Erythroblast (primary cell): ENCODE measurements around the gene BASP1.

ENCODE experiments used
- DNase-seq, 2 experiments: peaks; one replicate each; lab custom pipeline; 2025; lab: John Stamatoyannopoulos, UW
- GATA1 ChIP-seq: IDR thresholded peaks from 2 replicates; pipeline ENCODE4 v1.6.1; 2011; ENCODE audit warnings: low read depth, mild to moderate bottlenecking, control low read depth, low read length, moderate library complexity
- POLR2A ChIP-seq: IDR thresholded peaks from 2 replicates; pipeline ENCODE4 v1.6.1; 2011; ENCODE audit warnings: mild to moderate bottlenecking, low read length

BASP1 gene

DNA sequence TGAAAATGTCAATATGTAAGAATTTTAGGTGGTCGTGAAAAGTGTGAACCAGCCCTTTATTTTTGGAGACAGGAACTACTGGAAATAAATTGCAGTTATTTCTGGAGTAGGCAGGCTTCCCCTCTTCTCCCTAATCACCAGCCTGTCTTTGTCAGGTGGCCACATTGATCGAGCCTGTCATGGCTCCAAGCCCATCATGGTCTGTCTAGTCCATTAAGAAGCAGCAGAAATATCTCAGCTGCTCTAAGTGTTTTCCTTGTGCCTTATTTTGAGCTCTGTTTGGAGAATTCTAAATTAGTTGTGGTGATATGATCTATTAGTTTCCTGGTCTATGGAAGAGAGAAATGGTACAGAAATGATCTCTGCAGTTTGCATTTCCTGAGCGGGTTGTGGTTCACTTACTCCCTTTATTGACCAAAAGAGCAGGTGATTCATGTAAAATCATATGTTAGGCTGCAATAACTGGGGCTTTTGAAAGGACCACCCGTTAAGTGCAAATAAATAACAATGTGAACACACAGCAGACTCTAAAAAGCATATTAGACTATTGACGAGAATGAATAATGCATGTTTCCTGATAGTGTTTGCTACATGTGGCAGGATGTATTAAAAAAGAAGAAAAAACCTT is 42.3 kb downstream of the BASP1 start:
- no peak for DNase-seq
- TF ChIP-seq POLR2A, result no peak
- TF ChIP-seq GATA1, result no peak

DNA sequence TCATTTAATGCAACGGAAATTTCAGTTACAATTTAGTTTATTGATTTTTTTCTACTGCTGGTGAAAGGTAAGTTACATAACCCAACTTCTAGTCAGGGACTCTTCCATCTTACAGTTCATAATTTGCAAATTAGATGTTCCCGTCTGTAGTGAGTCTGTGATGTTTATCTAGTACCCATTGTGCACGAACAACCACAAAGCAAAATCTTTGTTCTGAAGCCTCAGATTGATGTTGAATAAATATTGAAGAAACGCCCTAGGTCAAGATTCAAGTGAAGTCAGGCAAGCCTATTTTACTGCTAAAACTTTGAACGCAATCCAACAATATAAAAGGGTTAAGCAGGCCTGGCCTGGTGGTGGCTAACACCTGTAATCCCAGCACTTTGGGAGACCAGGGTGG is 43.1 kb downstream of the BASP1 start:
- DNase-seq, result no peak
- TF ChIP-seq GATA1 (no peak), POLR2A (no peak)

DNA sequence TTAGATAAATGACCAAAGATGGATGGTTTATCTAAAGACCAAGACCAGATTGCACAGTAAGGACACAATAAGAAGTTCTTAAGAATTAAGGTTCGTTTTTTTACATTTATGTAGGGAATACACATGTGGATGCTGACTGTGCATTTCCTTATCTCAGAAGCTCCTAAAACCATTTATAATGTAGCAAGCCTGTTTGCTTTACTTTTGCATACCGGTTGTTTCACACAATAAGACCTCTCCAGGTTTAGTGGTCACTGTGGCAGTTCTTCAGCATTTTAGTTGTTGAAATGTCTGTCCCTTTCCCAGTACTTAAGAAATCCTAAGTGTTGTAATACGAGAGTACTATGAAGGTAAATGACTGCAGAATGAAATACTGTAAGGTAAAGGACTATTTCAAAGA is 43.6 kb downstream of the BASP1 start:
- TF ChIP-seq GATA1, result no peak
- no peak for TF ChIP-seq POLR2A
- DNase-seq, result no peak

DNA sequence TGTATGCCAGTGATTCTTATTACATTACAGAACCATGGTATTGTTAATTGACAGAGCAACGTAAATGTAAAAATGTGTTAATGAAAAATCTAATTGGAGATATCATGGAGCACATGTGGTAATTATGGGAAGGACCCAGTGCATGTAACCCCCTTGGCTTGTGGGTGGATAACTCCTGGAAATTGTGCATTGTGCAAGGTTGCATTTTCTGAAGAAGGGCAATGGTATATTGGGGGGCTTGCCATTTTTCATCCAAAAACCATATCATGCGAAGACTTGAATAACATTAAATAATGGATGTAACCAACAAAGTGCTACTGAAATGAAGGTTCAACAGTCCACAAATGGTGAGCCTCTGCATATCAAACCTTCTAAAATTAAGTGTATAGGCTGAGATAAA is 47.6 kb downstream of the BASP1 start:
- no peak for DNase-seq
- TF ChIP-seq GATA1, result no peak
- no peak for TF ChIP-seq POLR2A

DNA sequence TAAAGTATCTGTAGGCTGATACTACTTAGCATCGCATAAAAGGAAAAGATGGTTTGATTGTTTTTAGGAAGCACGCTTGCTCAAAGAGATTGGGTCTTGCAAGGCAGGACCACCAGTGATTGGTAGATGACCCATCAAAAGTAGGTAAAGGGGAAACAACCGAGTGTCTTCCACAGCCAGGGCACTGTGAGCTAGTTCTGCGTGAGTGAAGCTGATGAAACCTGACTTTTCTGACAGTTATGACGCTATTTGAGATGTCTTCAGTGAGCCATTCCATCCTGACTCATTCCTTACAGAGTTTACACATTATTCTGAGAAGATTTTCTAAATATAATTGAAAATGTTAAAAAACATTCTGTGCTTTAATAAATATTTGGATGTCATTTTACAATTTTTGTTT is 49.7 kb downstream of the BASP1 start:
- TF ChIP-seq GATA1 (no peak), POLR2A (no peak)
- no peak for DNase-seq

DNA sequence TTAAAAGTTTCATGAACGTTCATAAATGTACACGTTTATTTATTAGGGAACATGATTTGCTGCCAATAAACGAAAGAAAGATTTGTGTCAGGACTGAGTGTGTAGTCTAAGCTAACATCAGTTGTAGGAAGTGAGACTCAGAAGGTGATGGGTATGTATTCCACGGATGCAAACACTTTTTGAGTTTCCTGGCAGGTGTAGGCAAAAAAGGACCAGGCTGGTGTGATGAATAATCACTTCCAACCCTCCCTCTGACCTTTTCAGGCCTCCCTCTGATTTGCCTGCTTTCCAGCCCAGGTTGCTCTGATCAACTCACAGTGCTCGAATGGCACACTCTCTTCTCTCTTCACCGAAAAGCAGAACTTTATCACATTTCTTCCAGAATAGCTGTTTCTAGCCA is 51.8 kb downstream of the BASP1 start:
- TF ChIP-seq POLR2A (no peak), GATA1 (no peak)
- no peak for DNase-seq

DNA sequence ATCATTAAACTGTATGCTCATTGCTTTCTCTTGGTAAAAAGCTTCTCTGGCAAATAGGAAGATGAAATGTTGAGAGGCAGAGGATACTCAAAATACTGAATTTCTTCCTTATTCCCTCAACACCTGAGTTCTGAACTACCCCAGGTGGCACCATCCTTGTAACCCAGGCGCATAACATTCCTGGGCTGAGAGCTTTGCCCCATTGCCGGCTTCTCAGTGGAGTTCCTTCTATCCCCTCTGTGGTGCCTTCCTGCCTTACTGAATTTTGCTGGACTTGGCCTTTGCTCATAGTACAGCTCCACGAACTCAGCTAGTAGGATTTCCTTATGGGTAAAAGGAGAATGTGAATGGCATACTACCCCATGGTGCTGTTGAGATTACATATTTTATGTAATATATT is 54.7 kb downstream of the BASP1 start:
- TF ChIP-seq GATA1 (no peak), POLR2A (no peak)
- DNase-seq, result no peak

DNA sequence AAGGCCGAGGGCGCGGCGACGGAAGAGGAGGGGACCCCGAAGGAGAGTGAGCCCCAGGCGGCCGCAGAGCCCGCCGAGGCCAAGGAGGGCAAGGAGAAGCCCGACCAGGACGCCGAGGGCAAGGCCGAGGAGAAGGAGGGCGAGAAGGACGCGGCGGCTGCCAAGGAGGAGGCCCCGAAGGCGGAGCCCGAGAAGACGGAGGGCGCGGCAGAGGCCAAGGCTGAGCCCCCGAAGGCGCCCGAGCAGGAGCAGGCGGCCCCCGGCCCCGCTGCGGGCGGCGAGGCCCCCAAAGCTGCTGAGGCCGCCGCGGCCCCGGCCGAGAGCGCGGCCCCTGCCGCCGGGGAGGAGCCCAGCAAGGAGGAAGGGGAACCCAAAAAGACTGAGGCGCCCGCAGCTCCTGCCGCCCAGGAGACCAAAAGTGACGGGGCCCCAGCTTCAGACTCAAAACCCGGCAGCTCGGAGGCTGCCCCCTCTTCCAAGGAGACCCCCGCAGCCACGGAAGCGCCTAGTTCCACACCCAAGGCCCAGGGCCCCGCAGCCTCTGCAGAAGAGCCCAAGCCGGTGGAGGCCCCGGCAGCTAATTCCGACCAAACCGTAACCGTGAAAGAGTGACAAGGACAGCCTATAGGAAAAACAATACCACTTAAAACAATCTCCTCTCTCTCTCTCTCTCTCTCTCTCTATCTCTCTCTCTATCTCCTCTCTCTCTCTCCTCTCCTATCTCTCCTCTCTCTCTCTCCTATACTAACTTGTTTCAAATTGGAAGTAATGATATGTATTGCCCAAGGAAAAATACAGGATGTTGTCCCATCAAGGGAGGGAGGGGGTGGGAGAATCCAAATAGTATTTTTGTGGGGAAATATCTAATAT is 58.1 kb downstream of the BASP1 start:
- TF ChIP-seq POLR2A (no peak), GATA1 (no peak)
- no peak for DNase-seq

DNA sequence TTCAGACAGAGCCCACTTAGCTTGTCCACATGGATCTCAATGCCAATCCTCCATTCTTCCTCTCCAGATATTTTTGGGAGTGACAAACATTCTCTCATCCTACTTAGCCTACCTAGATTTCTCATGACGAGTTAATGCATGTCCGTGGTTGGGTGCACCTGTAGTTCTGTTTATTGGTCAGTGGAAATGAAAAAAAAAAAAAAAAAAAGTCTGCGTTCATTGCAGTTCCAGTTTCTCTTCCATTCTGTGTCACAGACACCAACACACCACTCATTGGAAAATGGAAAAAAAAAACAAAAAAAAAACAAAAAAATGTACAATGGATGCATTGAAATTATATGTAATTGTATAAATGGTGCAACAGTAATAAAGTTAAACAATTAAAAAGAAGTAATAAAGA is 59.0 kb downstream of the BASP1 start:
- DNase-seq, result no peak
- TF ChIP-seq GATA1 (no peak), POLR2A (no peak)

DNA sequence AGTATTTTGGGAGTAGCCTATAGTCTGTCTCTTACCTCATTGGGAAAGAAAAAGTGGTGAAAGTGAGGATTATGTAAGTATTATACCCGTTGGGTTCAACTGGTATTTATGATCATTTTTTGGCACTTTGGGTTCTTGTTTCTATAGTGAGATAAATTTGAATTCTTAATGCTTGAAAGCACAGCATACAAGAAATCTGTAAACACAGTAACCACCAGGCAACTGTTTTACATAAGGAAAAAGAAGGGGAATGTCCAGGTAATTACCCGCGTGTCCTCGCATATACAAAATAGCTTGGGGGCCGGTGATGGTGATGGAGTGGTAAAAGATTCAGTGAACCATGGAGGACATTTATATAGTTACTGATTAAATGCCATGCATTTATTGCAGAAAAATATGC is 60.5 kb downstream of the BASP1 start:
- no peak for DNase-seq
- TF ChIP-seq GATA1 (no peak), POLR2A (no peak)

DNA sequence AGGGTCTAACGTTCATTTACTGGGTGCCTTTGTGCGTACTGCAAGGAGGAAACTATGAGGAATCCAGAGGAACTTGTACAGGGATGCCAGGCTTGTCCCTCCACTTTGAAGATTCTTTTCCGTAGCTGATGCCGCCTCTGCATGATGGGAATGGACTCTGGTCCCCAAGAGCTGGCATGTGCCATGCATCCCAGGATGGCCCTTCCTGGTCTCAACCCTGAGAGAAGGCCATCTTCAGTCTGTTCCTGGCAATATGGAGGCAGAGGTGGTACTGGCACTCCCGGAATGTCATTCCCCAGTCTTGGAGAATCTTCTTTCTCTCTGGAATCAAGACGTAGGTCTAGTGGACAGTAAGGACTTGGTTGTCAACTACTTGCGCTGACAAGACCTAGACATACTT is 61.5 kb downstream of the BASP1 start:
- DNase-seq, result no peak
- TF ChIP-seq POLR2A (no peak), GATA1 (no peak)

DNA sequence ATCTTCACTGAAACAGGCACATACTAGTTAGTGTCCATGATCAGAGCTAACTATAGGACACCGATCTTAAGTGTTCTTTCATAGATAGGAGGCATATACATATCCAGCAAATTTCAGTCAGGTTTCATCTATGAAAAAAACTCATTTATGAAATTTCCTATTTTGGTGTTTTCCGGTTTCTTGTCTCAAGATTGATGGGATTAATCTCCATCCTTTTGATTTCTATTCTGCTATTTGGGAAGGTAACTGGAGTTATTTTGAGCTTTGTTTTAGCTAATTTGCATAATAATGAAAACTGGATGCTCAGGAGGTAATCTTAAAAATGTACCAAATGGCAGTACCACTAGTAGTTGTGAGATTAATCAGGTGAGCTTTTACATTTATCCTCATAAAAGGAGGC is 62.1 kb downstream of the BASP1 start:
- DNase-seq, result no peak
- TF ChIP-seq POLR2A (no peak), GATA1 (no peak)

DNA sequence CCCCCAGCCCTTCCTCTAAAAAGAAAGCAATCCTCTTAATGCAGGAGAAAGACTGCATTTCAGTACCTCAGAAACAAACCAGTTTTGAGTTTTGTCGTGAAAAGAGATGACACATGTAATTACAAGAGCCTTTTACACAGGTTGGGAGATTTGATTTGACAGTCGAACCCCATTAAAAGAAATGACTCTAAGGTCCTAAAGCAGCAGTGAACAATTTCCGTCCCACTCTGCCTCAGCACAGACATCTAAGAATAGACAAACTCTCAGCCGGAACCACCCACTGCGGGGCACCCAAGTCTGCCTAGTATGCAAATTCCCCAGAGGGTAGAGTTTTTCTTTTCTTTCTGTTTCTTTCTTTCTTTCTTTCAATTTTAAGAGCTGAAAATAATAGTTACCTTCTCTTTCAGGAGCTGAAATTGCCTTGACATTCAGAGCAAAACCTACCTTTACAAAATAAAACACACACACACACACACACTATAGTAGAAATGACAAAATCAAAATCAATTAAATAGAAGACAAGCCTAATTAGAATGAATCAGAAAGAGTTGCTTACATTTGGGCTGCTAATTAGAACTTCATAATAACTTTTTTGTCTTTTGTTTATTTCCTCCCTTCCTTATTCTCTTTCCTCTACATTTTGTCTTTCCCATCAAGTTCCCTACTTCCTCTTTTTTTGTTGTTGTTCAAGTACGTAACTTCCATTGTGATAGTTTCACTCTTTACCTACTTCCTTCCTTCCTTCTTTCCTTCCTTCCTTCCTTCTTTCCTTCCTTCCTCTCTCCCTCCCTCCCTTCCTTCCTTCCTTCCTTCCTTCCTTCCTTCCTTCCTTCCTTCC is 65.1 kb downstream of the BASP1 start:
- DNase-seq, result no peak
- TF ChIP-seq POLR2A (no peak), GATA1 (no peak)

DNA sequence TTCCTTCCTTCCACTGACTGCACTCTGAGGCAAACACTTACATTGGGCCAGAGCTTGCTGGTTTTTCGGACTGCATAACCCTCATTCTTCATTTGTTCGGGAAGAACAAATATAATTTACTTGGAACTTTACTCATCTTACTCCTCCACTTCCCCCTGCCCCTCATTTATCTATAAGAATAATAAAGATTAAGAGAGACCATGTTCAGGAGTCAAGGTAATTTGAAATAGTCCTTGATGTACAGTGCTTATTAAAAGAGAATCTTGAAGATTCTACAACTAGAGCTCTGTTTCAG is 65.6 kb downstream of the BASP1 start:
- TF ChIP-seq GATA1 (no peak), POLR2A (no peak)
- no peak for DNase-seq
